ENCODE measurements around the gene PLK3. TPM values are rescaled to one million over a fixed set of nuclear protein-coding genes. Genes with fewer than 3 reads are reported as not detected.
"Not testable (repeated sequence)": the region's sequence is repeated elsewhere in the genome, so short reads cannot be mapped to it uniquely, and the experiment has no call there.

Gene PLK3
- total RNA-seq = 10 to 100 TPM in 3 of 4 donors, 1 to 10 TPM in 1; 1.8 to 36.6 (median 21.1) TPM

DNA sequence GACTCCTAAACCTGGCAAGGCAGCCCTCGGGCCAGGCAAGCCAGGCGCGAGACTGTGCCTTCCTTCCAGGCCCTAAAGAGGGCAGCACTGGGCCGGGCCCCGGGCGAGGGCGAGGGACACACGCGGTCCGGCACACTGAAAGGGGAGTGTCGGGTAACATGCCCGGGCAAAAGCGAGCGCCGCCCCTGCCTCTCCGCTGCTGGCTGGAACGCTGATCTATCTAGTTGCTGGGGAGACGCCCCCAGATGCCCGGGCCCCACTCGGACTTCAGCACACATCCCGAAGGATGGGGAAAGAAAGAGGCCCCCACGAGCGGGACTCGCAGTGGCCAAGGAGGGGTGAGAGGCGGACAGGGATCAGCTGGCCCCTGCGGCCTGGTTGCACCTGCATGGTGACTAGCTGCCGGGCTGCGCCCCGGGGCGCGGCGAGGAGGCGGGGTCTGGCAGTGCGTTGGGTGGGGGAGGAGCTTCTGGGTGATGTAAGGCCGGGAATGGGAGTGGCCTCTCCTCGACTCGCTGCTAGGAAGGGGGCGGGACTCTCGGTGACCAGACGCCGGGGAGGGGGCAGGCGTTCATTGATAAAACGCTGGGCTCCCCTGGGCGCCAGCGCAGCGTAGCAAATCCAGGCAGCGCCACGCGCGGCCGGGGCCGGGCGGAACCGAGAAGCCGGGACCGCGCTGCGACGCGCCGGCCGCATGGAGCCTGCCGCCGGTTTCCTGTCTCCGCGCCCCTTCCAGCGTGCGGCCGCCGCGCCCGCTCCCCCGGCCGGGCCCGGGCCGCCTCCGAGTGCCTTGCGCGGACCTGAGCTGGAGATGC is at the start of gene PLK3:
PLK3 (plus strand) TSS at position 608 of the 815 bp plus-strand sequence; CDS start at position 695, 87 bp downstream.
- peaks cover 0 to 8% of the 10 kb centered on the region in 2 donors for H3K4me1 ChIP-seq
- intact Hi-C loops (cut with DNase I; ENCODE audit: low total_unique reads) = no loop called here
- peak; percentile 97 to 98 for TF ChIP-seq POLR2A (IDR thresholded peaks at IDR 0.05)
- TF ChIP-seq, protein P1, sequence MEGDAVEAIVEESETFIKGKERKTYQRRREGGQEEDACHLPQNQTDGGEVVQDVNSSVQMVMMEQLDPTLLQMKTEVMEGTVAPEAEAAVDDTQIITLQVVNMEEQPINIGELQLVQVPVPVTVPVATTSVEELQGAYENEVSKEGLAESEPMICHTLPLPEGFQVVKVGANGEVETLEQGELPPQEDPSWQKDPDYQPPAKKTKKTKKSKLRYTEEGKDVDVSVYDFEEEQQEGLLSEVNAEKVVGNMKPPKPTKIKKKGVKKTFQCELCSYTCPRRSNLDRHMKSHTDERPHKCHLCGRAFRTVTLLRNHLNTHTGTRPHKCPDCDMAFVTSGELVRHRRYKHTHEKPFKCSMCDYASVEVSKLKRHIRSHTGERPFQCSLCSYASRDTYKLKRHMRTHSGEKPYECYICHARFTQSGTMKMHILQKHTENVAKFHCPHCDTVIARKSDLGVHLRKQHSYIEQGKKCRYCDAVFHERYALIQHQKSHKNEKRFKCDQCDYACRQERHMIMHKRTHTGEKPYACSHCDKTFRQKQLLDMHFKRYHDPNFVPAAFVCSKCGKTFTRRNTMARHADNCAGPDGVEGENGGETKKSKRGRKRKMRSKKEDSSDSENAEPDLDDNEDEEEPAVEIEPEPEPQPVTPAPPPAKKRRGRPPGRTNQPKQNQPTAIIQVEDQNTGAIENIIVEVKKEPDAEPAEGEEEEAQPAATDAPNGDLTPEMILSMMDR (IDR thresholded peaks at IDR 0.05) = peak; percentile 88 to 95 (median 93)

DNA sequence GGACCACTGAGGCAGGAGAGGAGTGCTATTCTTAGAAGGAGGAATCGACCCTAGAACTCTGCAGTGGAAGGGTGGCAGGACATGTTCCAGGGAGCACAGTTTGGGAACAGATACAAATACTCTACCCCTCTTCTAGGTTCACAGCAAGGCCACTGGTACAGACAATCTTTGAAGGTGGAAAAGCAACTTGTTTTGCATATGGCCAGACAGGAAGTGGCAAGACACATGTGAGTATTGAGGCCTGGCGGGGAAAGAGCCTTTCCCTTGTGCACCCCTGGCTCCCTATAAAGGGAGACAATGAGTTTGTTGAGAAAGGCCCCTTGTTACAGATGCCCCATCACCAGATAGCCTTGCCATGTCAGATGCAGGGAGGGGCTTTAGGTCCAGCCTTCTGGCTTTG is 42.8 kb upstream of the PLK3 start:
- no peak for DNase-seq
- no peaks in the 10 kb centered on the region for H3K27me3 ChIP-seq
- H3K36me3 ChIP-seq = no peaks in the 10 kb centered on the region
- H3K4me1 ChIP-seq = no peaks in the 10 kb centered on the region
- H3K4me3 ChIP-seq = no peak overlapping the region
- intact Hi-C loops (cut with DNase I; ENCODE audit: low total_unique reads) = no loop called here
- no peak overlapping the region for H3K27ac ChIP-seq
- no peaks in the 10 kb centered on the region for H3K9me3 ChIP-seq
- TF ChIP-seq, protein P1 (IDR thresholded peaks at IDR 0.05) = no peak
- TF ChIP-seq POLR2A (IDR thresholded peaks at IDR 0.05) = no peak

More for the DNA sequence above, at the start of gene PLK3:
- Histone ChIP-seq H3K36me3 (no peaks in the 10 kb centered on the region), H3K4me3 (peak within 1 kb of the TSS; percentile 62 to 91), H3K9me3 (no peaks in the 10 kb centered on the region), H3K27me3 (no peaks in the 10 kb centered on the region), H3K27ac (peak within 1 kb of the TSS; percentile 88 to 97)
- DNase-seq = peak; percentile 99

DNA sequence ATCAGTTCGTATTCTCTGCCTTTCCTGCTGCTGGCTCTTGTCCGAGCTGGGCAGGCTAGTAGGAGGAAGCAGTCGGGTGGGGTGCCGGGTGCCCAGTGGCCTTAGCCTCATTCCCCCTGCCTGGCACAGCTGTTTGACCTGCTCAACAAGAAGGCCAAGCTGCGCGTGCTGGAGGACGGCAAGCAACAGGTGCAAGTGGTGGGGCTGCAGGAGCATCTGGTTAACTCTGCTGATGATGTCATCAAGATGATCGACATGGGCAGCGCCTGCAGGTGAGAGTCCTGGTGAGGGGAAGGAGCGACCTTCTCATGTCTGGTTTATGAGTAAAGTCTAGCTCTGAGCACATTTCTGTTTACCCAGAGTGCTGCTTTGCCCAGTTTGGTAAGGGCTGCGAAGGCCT is 41.1 kb upstream of the PLK3 start:
- DNase-seq = no peak
- intact Hi-C loops (cut with DNase I; ENCODE audit: low total_unique reads) = no loop called here

DNA sequence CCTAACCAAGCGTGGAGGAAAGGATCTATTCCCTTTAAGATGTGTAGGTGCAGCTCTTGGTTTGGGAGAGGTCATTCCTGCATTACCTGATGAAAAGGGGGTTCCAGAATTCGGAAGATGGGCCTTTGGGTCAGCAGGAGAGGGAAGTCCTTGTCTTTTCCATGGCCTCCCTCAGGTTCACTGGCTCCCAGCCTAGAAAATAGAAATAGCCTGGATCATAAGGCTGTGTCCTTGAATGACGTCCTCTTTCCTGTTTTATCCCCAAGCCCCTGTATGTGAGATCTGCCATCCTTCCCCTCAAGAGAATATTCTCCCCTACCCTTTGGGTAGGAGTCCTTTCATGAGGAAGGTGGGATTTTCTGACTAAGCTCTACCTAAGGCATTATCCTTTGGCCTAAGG is 39.3 kb upstream of the PLK3 start:
- H3K9me3 ChIP-seq = no peaks in the 10 kb centered on the region
- no peak overlapping the region for H3K27ac ChIP-seq
- H3K36me3 ChIP-seq = no peaks in the 10 kb centered on the region
- DNase-seq = no peak
- no peaks in the 10 kb centered on the region for H3K27me3 ChIP-seq
- H3K4me1 ChIP-seq = no peaks in the 10 kb centered on the region
- TF ChIP-seq POLR2A (IDR thresholded peaks at IDR 0.05) = no peak
- TF ChIP-seq, protein P1 (IDR thresholded peaks at IDR 0.05) = no peak
- H3K4me3 ChIP-seq = no peak overlapping the region
- intact Hi-C loops (cut with DNase I; ENCODE audit: low total_unique reads) = no loop called here

More for the DNA sequence above, 41.1 kb upstream of the PLK3 start:
- TF ChIP-seq, protein P1 (IDR thresholded peaks at IDR 0.05) = no peak
- Histone ChIP-seq H3K27ac (no peak overlapping the region), H3K36me3 (no peaks in the 10 kb centered on the region), H3K4me1 (no peaks in the 10 kb centered on the region), H3K27me3 (no peaks in the 10 kb centered on the region), H3K9me3 (no peaks in the 10 kb centered on the region), H3K4me3 (no peak overlapping the region)

DNA sequence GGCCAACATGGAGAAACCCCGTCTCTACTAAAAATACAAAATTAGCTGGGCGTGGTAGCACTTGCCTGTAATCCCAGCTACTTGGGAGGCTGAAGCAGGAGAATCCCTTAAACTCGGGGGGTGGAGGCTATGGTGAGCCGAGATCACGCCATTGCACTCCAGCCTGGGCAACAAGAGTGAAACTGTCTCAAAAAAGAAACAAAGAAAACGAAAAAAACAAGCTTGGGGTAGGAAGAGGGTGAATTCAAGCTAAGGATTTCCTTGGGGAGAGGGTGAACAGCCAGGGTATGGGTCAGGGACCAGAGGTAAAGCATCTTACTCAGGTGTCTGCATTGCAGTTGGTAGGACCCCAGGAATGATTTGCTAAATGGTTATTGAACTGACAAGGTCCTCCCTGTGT is 33.8 kb upstream of the PLK3 start:
- DNase-seq; H3K9me3 ChIP-seq; H3K36me3 ChIP-seq; intact Hi-C loops (cut with DNase I; ENCODE audit: low total_unique reads); H3K4me3 ChIP-seq; H3K27me3 ChIP-seq; H3K27ac ChIP-seq; H3K4me1 ChIP-seq: not testable (repeated sequence)

Measured in uterus (tissue), 4 donors.